Mammary microvascular endothelial cell (primary cell): ENCODE results near the gene UTP18. TPM values are rescaled to one million over a fixed set of nuclear protein-coding genes. Genes with fewer than 3 reads are reported as not detected.

Source experiments
- total RNA-seq: library from RNA; depleted of rRNA; stranded (reverse); fragments of >200 nt; gene quantifications from 2 replicates; pipeline ENCODE4 v1.2.3, GENCODE V29; 2015

The UTP18 gene
- total RNA-seq: 45.2 and 48.6 TPM in 2 replicates

DNA sequence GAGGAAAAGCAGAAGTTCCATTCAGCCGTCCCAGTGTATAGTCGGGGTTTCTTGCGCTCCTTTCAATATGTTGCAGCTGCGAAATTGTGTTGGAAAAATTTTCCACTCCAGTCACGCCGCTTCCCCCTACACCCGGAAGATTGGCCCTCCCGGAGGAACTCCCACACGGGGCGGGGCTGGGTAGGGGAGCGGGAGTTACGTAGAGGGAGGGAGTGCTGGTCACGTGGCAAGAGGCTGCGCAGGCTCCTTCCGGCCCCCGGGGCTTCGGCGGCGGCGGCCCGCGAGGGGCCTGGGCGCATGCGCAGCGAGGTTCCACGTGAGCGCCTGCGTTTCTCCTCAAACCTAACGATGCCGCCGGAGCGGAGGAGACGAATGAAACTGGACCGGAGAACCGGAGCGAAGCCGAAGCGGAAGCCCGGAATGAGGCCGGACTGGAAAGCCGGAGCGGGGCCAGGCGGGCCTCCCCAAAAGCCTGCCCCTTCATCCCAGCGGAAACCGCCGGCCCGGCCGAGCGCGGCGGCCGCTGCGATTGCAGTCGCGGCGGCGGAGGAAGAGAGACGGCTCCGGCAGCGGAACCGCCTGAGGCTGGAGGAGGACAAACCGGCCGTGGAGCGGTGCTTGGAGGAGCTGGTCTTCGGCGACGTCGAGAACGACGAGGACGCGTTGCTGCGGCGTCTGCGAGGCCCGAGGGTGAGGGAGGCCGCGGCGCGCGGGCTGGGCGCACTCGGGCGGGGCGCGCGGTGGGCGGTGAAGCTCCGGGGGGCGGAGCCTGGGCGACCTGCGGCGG, at the start of gene UTP18:
Gene UTP18, plus strand, starts transcription at position 310 of the 787 bp plus-strand sequence. Its CDS starts 39 bp downstream, at position 349.

GRCh38 chr17:51259564-51260236, 646 bp upstream of the UTP18 start, which contains the start of gene MBTD1:
TSS of gene MBTD1 (minus strand) at chr17:51260049. CDS start at chr17:51225161, 34,888 bp downstream.

Other genes starting within 250 kb of the UTP18 start
- gene SPAG9, start 139.7 kb upstream of the UTP18 start, total RNA-seq: 60.3 and 63.4 TPM in 2 replicates
- gene NME1, start 107.0 kb upstream of the UTP18 start, total RNA-seq: 388 and 400 TPM in 2 replicates
- gene NME2, start 94.1 kb upstream of the UTP18 start, total RNA-seq: 872 and 888 TPM in 2 replicates
- gene MBTD1, start 497 bp upstream of the UTP18 start, total RNA-seq: 2.3 and 3.1 TPM in 2 replicates